GM23338 (cell line): ENCODE results near the gene SNX32.

Source experiments
- EZH2 ChIP-seq: fragments of 200-600 bp; sonication (generic); IDR thresholded peaks from one replicate; pipeline ENCODE4 v1.8.0; 2017; ENCODE audit warnings: antibody characterized with exemption, mild to moderate bottlenecking, low read depth; ENCODE audit not compliant: unreplicated experiment
- ZNF114 ChIP-seq: fragments of 250-450 bp; sonication (Bioruptor Pico); IDR thresholded peaks from 2 replicates; pipeline ENCODE4 v1.5.0; 2020; ENCODE audit warnings: mild to moderate bottlenecking, moderate library complexity
- TF ChIP-seq, protein P1 (sequence below), 2 experiments: fragments of 200-600 bp in 1 of 2; sonication (generic) in 1 of 2; conservative IDR thresholded peaks; 2 replicates each; pipeline versions ENCODE4 v1.5.1 to v1.6.1; 2016 to 2017; ENCODE audit warnings: antibody characterized with exemption in 2 of 2, low read depth in 2 of 2, mild to moderate bottlenecking in 2 of 2, moderate library complexity in 1 of 2

DNA sequence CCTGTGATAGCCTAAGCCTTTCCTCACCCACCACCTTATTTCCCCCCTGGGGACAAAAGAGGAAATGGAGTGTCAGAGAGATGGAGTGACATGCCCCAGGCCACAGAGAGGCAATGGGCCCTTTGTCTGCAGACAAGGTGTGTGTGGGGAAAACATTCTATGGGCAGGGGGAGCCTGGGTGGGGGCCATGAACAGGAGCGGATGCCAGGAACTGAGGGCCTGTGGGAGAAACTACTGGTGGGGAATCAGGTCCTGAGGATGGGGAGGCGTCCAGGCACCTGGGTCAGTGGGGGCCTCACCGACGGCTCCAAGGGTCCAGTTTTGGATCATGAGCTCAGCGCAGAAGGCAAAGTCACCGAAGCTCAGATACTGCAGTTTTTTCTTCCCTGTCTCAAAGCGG, 51.5 kb downstream of the SNX32 start:
- TF ChIP-seq ZNF114 (CRISPR knock-in tag) (no peak), EZH2 (no peak)
- TF ChIP-seq, protein P1, sequence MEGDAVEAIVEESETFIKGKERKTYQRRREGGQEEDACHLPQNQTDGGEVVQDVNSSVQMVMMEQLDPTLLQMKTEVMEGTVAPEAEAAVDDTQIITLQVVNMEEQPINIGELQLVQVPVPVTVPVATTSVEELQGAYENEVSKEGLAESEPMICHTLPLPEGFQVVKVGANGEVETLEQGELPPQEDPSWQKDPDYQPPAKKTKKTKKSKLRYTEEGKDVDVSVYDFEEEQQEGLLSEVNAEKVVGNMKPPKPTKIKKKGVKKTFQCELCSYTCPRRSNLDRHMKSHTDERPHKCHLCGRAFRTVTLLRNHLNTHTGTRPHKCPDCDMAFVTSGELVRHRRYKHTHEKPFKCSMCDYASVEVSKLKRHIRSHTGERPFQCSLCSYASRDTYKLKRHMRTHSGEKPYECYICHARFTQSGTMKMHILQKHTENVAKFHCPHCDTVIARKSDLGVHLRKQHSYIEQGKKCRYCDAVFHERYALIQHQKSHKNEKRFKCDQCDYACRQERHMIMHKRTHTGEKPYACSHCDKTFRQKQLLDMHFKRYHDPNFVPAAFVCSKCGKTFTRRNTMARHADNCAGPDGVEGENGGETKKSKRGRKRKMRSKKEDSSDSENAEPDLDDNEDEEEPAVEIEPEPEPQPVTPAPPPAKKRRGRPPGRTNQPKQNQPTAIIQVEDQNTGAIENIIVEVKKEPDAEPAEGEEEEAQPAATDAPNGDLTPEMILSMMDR (conservative IDR thresholded peaks at IDR 0.05; ENCODE audit: low read depth in 2 of 2), result no peak
